H1 (cell line): Measurements from ENCODE around the gene DIAPH1. TPM values are rescaled to one million over a fixed set of nuclear protein-coding genes. Genes with fewer than 3 reads are reported as not detected.

ENCODE experiments used
- CTCF ChIA-PET: fragments of 300-600 bp; sonication (Branson Sonifier 250); formaldehyde crosslinking; loops from one replicate; lab custom pipeline; 2021; ENCODE audit not compliant: partially characterized antibody; lab: Charles Lee
- POLR2A ChIA-PET: fragments of 300-600 bp; sonication (Branson Sonifier 250); formaldehyde crosslinking; loops from one replicate; lab custom pipeline; 2021; ENCODE audit warnings: inconsistent platforms; ENCODE audit not compliant: partially characterized antibody; lab: Charles Lee
- DNase-seq, 2 experiments: peaks; one replicate each; pipeline versions ENCODE4 v3.0.0 to v3.0.0-alpha.2; 2010 to 2022; ENCODE audit warnings: low spot score in 2 of 2, low read depth in 1 of 2, mixed read lengths in 1 of 2
- FAIRE-seq: peaks from 2 replicates; lab custom pipeline; 2011; peaks lifted over from hg19 to GRCh38; lab: Jason Lieb, UNC
- H2AFZ ChIP-seq: 2 replicates; pipeline ENCODE4 v1.8.1; 2012; ENCODE audit warnings: low read length, inconsistent platforms
- H2AK5ac ChIP-seq: 2 replicates; pipeline ENCODE4 v1.6.1; 2013; ENCODE audit warnings: low read depth, low read length
- H2BK120ac ChIP-seq: replicated peaks from 2 replicates; pipeline ENCODE3; 2013; ENCODE audit warnings: low read depth, low read length, inconsistent platforms
- H2BK12ac ChIP-seq: 2 replicates; pipeline ENCODE4 v1.6.1; 2013; ENCODE audit warnings: low read depth, low read length
- H2BK15ac ChIP-seq: 2 replicates; pipeline ENCODE4 v1.6.1; 2013; ENCODE audit warnings: low read length
- H2BK20ac ChIP-seq: 2 replicates; pipeline ENCODE4 v1.6.1; 2013; ENCODE audit warnings: low read length
- H2BK5ac ChIP-seq: 2 replicates; pipeline ENCODE4 v1.6.1; 2013; ENCODE audit warnings: low read depth, low read length
- H3K14ac ChIP-seq: 2 replicates; pipeline ENCODE4 v1.6.1; 2013; ENCODE audit warnings: inconsistent platforms; ENCODE audit not compliant: insufficient read length
- H3K18ac ChIP-seq: 2 replicates; pipeline ENCODE4 v1.6.1; 2013; ENCODE audit warnings: low read length; ENCODE audit errors: extremely low read depth
- H3K23ac ChIP-seq: 2 replicates; pipeline ENCODE4 v1.6.1; 2013; ENCODE audit warnings: inconsistent platforms; ENCODE audit not compliant: insufficient read length
- H3K23me2 ChIP-seq: 2 replicates; pipeline ENCODE4 v1.6.1; 2013; ENCODE audit warnings: low read depth, low read length
- H3K27ac ChIP-seq: 2 replicates; pipeline ENCODE4 v1.6.1; 2011; ENCODE audit warnings: low read depth, low read length, inconsistent platforms
- H3K27me3 ChIP-seq, 4 experiments: replicated peaks in 1 of 4; 1 replicate in 1 of 4; 2 replicates in 3 of 4; pipeline versions ENCODE4 v1.6.1 to v1.8.1; 2011 to 2013; ENCODE audit warnings: low read length in 3 of 4, mild to moderate bottlenecking in 3 of 4, inconsistent platforms in 2 of 4, mixed read lengths in 2 of 4, moderate library complexity in 1 of 4; ENCODE audit not compliant: control insufficient read depth in 3 of 4, insufficient read depth in 3 of 4; ENCODE audit errors: extremely low read depth in 1 of 4
- H3K36me3 ChIP-seq, 4 experiments: 2 replicates each; pipeline versions ENCODE4 v1.6.1 to v1.8.1; 2011 to 2013; ENCODE audit warnings: mild to moderate bottlenecking in 4 of 4, low read length in 3 of 4, moderate library complexity in 2 of 4, control low read depth in 1 of 4, inconsistent platforms in 1 of 4; ENCODE audit not compliant: insufficient read depth in 4 of 4, control insufficient read depth in 2 of 4
- H3K4ac ChIP-seq: replicated peaks from 2 replicates; pipeline ENCODE3; 2013; ENCODE audit warnings: low read length, low read depth, mixed read lengths, inconsistent platforms; ENCODE audit not compliant: insufficient read length
- H3K4me1 ChIP-seq, 4 experiments: replicated peaks in 1 of 4; 1 replicate in 1 of 4; 2 replicates in 3 of 4; pipeline versions ENCODE4 v1.6.1 to v1.8.1; 2011 to 2013; ENCODE audit warnings: low read length in 3 of 4, inconsistent platforms in 2 of 4, mixed read lengths in 1 of 4; ENCODE audit not compliant: insufficient read depth in 4 of 4, control insufficient read depth in 3 of 4
- H3K4me2 ChIP-seq, 2 experiments: 2 replicates each; pipeline versions ENCODE4 v1.6.1 to v1.8.1; 2011 to 2013; ENCODE audit warnings: low read depth in 2 of 2, low read length in 2 of 2, control low read depth in 1 of 2, inconsistent platforms in 1 of 2, mild to moderate bottlenecking in 1 of 2; ENCODE audit not compliant: insufficient read depth in 1 of 2
- H3K4me3 ChIP-seq, 4 experiments: fragments of 200-600, 300-600 bp in 1 of 4; sonication (generic), shearing (Covaris generic), sonication (Bioruptor Twin) in 1 of 4; 2 replicates each; pipeline versions ENCODE4 v1.5.1 to v1.8.1; 2011 to 2016; ENCODE audit warnings: low read length in 4 of 4, low read depth in 3 of 4, control low read depth in 2 of 4, inconsistent platforms in 2 of 4, mild to moderate bottlenecking in 2 of 4, mixed read lengths in 1 of 4, moderate library complexity in 1 of 4; ENCODE audit not compliant: insufficient read depth in 2 of 4; ENCODE audit errors: extremely low read depth in 1 of 4
- H3K56ac ChIP-seq: replicated peaks from 2 replicates; pipeline ENCODE3; 2013; ENCODE audit warnings: low read depth, mild to moderate bottlenecking, mixed read lengths, low read length, inconsistent platforms; ENCODE audit not compliant: insufficient read length
- H3K79me1 ChIP-seq: 2 replicates; pipeline ENCODE4 v1.6.1; 2013; ENCODE audit warnings: low read depth, low read length, control low read depth
- H3K79me2 ChIP-seq, 2 experiments: 2 replicates each; pipeline versions ENCODE4 v1.6.1 to v1.8.1; 2012 to 2013; ENCODE audit warnings: low read length in 2 of 2, mild to moderate bottlenecking in 2 of 2, inconsistent platforms in 1 of 2; ENCODE audit not compliant: insufficient read depth in 2 of 2, control insufficient read depth in 1 of 2
- H3K9ac ChIP-seq, 4 experiments: replicated peaks in 1 of 4; 1 replicate in 1 of 4; 2 replicates in 3 of 4; pipeline versions ENCODE4 v1.6.1 to v1.8.1; 2011 to 2013; ENCODE audit warnings: low read depth in 3 of 4, low read length in 3 of 4, control low read depth in 2 of 4, mild to moderate bottlenecking in 2 of 4, moderate library complexity in 2 of 4, inconsistent platforms in 1 of 4; ENCODE audit errors: extremely low read depth in 1 of 4
- H3K9me3 ChIP-seq, 2 experiments: 2 replicates each; pipeline versions ENCODE4 v1.6.1 to v1.8.1; 2012 to 2013; ENCODE audit warnings: mild to moderate bottlenecking in 2 of 2, moderate library complexity in 2 of 2, control low read depth in 1 of 2, inconsistent platforms in 1 of 2, low read depth in 1 of 2, low read length in 1 of 2, mixed read lengths in 1 of 2; ENCODE audit not compliant: insufficient read depth in 2 of 2
- H4K20me1 ChIP-seq, 2 experiments: replicated peaks in 1 of 2; 2 replicates each; pipeline versions ENCODE3 to v1.8.1; 2011 to 2013; ENCODE audit warnings: inconsistent platforms in 2 of 2, low read length in 2 of 2, mild to moderate bottlenecking in 1 of 2; ENCODE audit not compliant: insufficient read depth in 2 of 2, control insufficient read depth in 1 of 2
- H4K5ac ChIP-seq: 2 replicates; pipeline ENCODE4 v1.6.1; 2013; ENCODE audit warnings: low read length, low read depth, mixed read lengths, inconsistent platforms; ENCODE audit not compliant: insufficient read length
- H4K8ac ChIP-seq: 2 replicates; pipeline ENCODE4 v1.8.0; 2013; ENCODE audit warnings: mild to moderate bottlenecking, moderate library complexity, low read length, inconsistent platforms; ENCODE audit not compliant: insufficient read depth; ENCODE audit errors: extremely low read depth
- H4K91ac ChIP-seq: replicated peaks from 2 replicates; pipeline ENCODE3; 2013; ENCODE audit warnings: low read length, mixed read lengths, inconsistent platforms; ENCODE audit not compliant: insufficient read length
- KDM1A ChIP-seq: fragments of 200-600, 300-600 bp; sonication (generic); IDR thresholded peaks from 2 replicates; pipeline ENCODE4 v1.7.1; 2016; ENCODE audit warnings: mild to moderate bottlenecking, low read length, borderline replicate concordance
- SUZ12 ChIP-seq: fragments of 200-600 bp; sonication (generic); IDR thresholded peaks from 2 replicates; pipeline ENCODE4 v1.6.1; 2012; ENCODE audit warnings: mild to moderate bottlenecking, inconsistent platforms, low read length, moderate library complexity, mixed read lengths
- WGBS, 2 experiments: shearing (Covaris generic) in 1 of 2; methylation state at CpG; one replicate each; pipeline versions ENCODE4 v1.1.6 to v1.1.7; 2013 to 2015; ENCODE audit warnings: low lambda C conversion rate in 2 of 2, mixed read lengths in 2 of 2, inconsistent platforms in 1 of 2, low coverage in 1 of 2, missing lambda C conversion rate in 1 of 2; ENCODE audit not compliant: insufficient replicate concordance in 2 of 2, insufficient coverage in 1 of 2, insufficient read length in 1 of 2; ENCODE audit errors: extremely low coverage in 1 of 2, missing lambda C conversion rate in 1 of 2; 5-methylcytosine and 5-hydroxymethylcytosine counted together
- polyA plus RNA-seq, 7 experiments: library from polyadenylated mRNA; depleted of rRNA in 3 of 7; stranded (reverse) in 5 of 7; unstranded in 2 of 7; fragments of >200 nt in 5 of 7; fragments of 200-250 nt in 2 of 7; gene quantifications; 1 replicate in 5 of 7; 2 replicates in 1 of 7; 4 replicates in 1 of 7; pipeline versions ENCODE4 v1.2.1 to v1.2.3, GENCODE V29; 2011 to 2013; ENCODE audit warnings: missing spikeins in 2 of 7, mixed read lengths in 2 of 7
- total RNA-seq: library from RNA; stranded (reverse); fragmentation: NEBNext Ultra II Directional; extraction: Animal tissue kit (Norgen Biotek cat#: 25700); gene quantifications from 2 replicates; pipeline ENCODE4 v1.2.1, GENCODE V29; 2021

DIAPH1 gene
- total and polyA plus RNA-seq, 2 of the 8 experiments (the other 6 are each of a cell fraction or from before 2014, with no cell fraction given): 61.2 to 114 TPM

DNA sequence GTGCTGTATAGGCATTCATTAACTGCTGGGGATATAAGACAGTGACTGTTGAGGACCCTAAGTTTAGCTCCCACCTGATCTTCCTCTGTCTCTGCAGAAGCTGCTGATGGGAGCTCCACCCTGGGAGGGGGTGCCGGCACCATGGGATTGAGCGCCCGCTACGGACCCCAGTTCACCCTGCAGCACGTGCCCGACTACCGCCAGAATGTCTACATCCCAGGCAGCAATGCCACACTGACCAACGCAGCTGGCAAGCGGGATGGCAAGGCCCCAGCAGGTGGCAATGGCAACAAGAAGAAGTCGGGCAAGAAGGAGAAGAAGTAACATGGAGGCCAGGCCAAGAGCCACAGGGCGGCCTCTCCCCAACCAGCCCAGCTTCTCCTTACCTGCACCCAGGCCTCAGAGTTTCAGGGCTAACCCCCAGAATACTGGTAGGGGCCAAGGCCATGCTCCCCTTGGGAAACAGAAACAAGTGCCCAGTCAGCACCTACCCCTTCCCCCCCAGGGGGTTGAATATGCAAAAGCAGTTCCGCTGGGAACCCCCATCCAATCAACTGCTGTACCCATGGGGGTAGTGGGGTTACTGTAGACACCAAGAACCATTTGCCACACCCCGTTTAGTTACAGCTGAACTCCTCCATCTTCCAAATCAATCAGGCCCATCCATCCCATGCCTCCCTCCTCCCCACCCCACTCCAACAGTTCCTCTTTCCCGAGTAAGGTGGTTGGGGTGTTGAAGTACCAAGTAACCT lies 107.8 kb downstream of the DIAPH1 start:
- Histone ChIP-seq H2BK5ac (no peak overlapping the region), H4K5ac (no peak overlapping the region), H3K27ac (no peak overlapping the region), H3K4ac (no peak overlapping the region), H3K56ac (no peak overlapping the region), H3K4me3 (no peak overlapping the region), H3K23me2 (peaks cover 15% of the 10 kb centered on the region), H3K23ac (no peak overlapping the region), H2BK120ac (no peak overlapping the region), H2BK12ac (no peak overlapping the region), H3K79me1 (no peaks in the 10 kb centered on the region), H3K4me1 (peaks cover 7 to 35% (median 19%) of the 10 kb centered on the region in 4 experiments), H2AK5ac (no peak overlapping the region), H4K8ac (no peak overlapping the region), H3K9me3 (no peaks in the 10 kb centered on the region), H3K14ac (no peak overlapping the region), H4K20me1 (no peaks in the 10 kb centered on the region), H3K79me2 (no peaks in the 10 kb centered on the region), H2AFZ (no peak overlapping the region), H4K91ac (no peak overlapping the region), H3K4me2 (no peak overlapping the region), H2BK20ac (no peak overlapping the region), H3K27me3 (no peaks in the 10 kb centered on the region), H3K18ac (no peak overlapping the region), H3K9ac (no peak overlapping the region), H3K36me3 (peaks cover 0 to 9% (median 4%) of the 10 kb centered on the region in 4 experiments; a peak in 4 of 8 replicates), H2BK15ac (peak overlapping the region; percentile 29; the same call in 1 of the 2 replicates)
- ChIA-PET CTCF (interaction anchor here (0.6 to 50.9 kb wide), 28 partner anchors 12 to 339 kb away, joined by 3 to 1236 read pairs (median 5); partner anchors contain the start of genes PCDHB11, PCDHB14, PCDHB15 and PCDHB7), POLR2A (interaction anchor here (1.5 to 2.2 kb wide), 2 partner anchors 32 to 90 kb away, joined by 3 to 7 read pairs; partner anchors contain the start of gene PCDHGA11)
- no peak for TF ChIP-seq KDM1A
- TF ChIP-seq SUZ12: no peak
- WGBS, 2 experiments: 89% methylated on average over 13 of the region's 14 CpGs; no CpG with 5 or more reads in 1 of the 2 experiments
- DNase-seq: no peak
- FAIRE-seq: no peak
